Measurements from ENCODE around the gene DNAAF9. TPM values are rescaled to one million over a fixed set of nuclear protein-coding genes. Genes with fewer than 3 reads are reported as not detected.

Gene DNAAF9
- total RNA-seq (2012; rRNA removed) (7.8 and 7.9 TPM in 2 replicates), polyA plus RNA-seq (2012; rRNA removed) (6.9 and 8.2 TPM in 2 replicates), Bru-seq, nascent RNA (percentile 90 among the genes with signal in this experiment), BruChase-seq, experiment 1, labeled RNA remaining after a 6-hour chase (percentile 94 among the genes with signal in this experiment), BruChase-seq, experiment 2, labeled RNA remaining after a 2-hour chase (percentile 91 among the genes with signal in this experiment)
- polyA plus RNA-seq (2012; cell fraction: cytosol; rRNA removed): 3.6 and 4.1 TPM in 2 replicates
- 13.2 and 23.6 TPM in 2 replicates for polyA plus RNA-seq (2012; cell fraction: nucleus; rRNA removed; ENCODE audit: low replicate concordance)
- long read RNA-seq, full-length matches to known transcripts: 2 of 36 reads
- long read RNA-seq, partial matches to known transcripts: 10 of 36 reads
- long read RNA-seq, other reads (novel, unspliced or antisense): 24 of 36 reads

- Histone ChIP-seq H2BK20ac (ENCODE audit: low read depth, low read length) (no peak within 1 kb of the TSS; the same call in 1 of the 2 replicates), H2AK9ac (replicated peaks; ENCODE audit: low read depth, low read length, poor library complexity) (peak within 1 kb of the TSS; percentile 93), H3K18ac (ENCODE audit: low read depth, low read length) (peak within 1 kb of the TSS; percentile 83), H2BK120ac (ENCODE audit: low read depth, low read length) (peak within 1 kb of the TSS; percentile 83), H2AFZ (replicated peaks; ENCODE audit: low read length, poor library complexity) (peak within 1 kb of the TSS; percentile 95), H3K56ac (ENCODE audit: extremely low read depth, insufficient read depth, low read length) (peak within 1 kb of the TSS; percentile 89), H3K27me3 (ENCODE audit: control insufficient read depth, insufficient read depth, low read length) (no peaks in the 10 kb centered on the region), H3K27ac (ENCODE audit: insufficient read depth, low read length) (peak within 1 kb of the TSS; percentile 98), H2BK5ac (ENCODE audit: low read depth, low read length, poor library complexity, severe bottlenecking) (peak within 1 kb of the TSS; percentile 94), H4K8ac (ENCODE audit: low read depth in 2 of 2, low read length in 2 of 2) (peak within 1 kb of the TSS; percentile 62 to 88), H3K4ac (ENCODE audit: low read depth, low read length) (peak within 1 kb of the TSS; percentile 92), H3K36me3 (ENCODE audit: control insufficient read depth, insufficient read depth, low read length) (no peaks in the 10 kb centered on the region), H4K5ac (ENCODE audit: low read depth, low read length) (peak within 1 kb of the TSS; percentile 70), H3K9me1 (ENCODE audit: insufficient read depth, low read length) (0 out of 2 replicates have a peak, but pooled peaks cover 5% of the 10 kb centered on the region), H3K14ac (replicated peaks; ENCODE audit: low read depth, low read length) (peak within 1 kb of the TSS; percentile 92), H4K20me1 (ENCODE audit: insufficient read depth, low read length) (peaks cover 40% of the 10 kb centered on the region; the same call in 1 of the 2 replicates), H3K9ac (ENCODE audit: low read depth, low read length) (peak within 1 kb of the TSS; percentile 91), H2AK5ac (ENCODE audit: low read depth, low read length) (peak within 1 kb of the TSS; percentile 71), H3K79me1 (ENCODE audit: low read depth in 1 of 2, low read length in 2 of 2) (peaks cover 15 to 50% of the 10 kb centered on the region in 2 experiments; a peak in 3 of 4 replicates), H3K4me2 (ENCODE audit: low read depth, low read length) (peak within 1 kb of the TSS; percentile 96), H3K23ac (ENCODE audit: low read depth, low read length) (peak within 1 kb of the TSS; percentile 92), H2BK15ac (ENCODE audit: low read depth, low read length) (peak within 1 kb of the TSS; percentile 74; the same call in 1 of the 3 replicates), H3K9me3 (ENCODE audit: control insufficient read depth, insufficient read depth, low read length) (no peaks in the 10 kb centered on the region), H3K4me3 (ENCODE audit: insufficient read depth, low read depth, low read length) (peak within 1 kb of the TSS; percentile 90), H4K91ac (ENCODE audit: insufficient read depth, low read depth, low read length) (peak within 1 kb of the TSS; percentile 58), H3K4me1 (ENCODE audit: control insufficient read depth, insufficient read depth, low read length) (peaks cover 5% of the 10 kb centered on the region)
- intact Hi-C loops (cut with micrococcal nuclease): loop anchor here (2.0 kb wide), 1 partner anchor 156 kb away; no protein-coding TSS in a partner anchor
- POLR2A ChIA-PET (ENCODE audit: unreplicated experiment): interaction anchor here (0.6 kb wide), 1 partner anchor 65 kb away, joined by 3 read pairs; no protein-coding TSS in a partner anchor
- dilution Hi-C loops (cut with HindIII; ENCODE audit: low sequenced_read_pairs, unreplicated experiment): no loop called here
- WGBS, 2 experiments (ENCODE audit: extremely low coverage in 2 of 2, insufficient read length in 1 of 2): 0% methylated on average over 19 of the region's 71 CpGs; no CpG with 5 or more reads in 1 of the 2 experiments
- CTCF ChIA-PET: no interaction called here
- DNase-seq (peak; percentile 40), ATAC-seq (ENCODE audit: low read depth) (peak; percentile 77)
- TF ChIP-seq RCOR1 (IDR thresholded peaks at IDR 0.05; ENCODE audit: insufficient replicate concordance, low read length) (no peak), FOS (IDR thresholded peaks at IDR 0.05; ENCODE audit: low read depth, low read length) (no peak), SMC3 (IDR thresholded peaks at IDR 0.05; ENCODE audit: low read depth, low read length) (no peak), MAZ (IDR thresholded peaks at IDR 0.05; ENCODE audit: borderline replicate concordance, low read depth, low read length) (no peak), CTCF (conservative IDR thresholded peaks at IDR 0.05; ENCODE audit: low read depth, low read length) (peak; percentile 43), POLR2A (IDR thresholded peaks at IDR 0.05; ENCODE audit: low read depth, low read length) (peak; percentile 13; the same call in 1 of the 2 replicates), USF2 (IDR thresholded peaks at IDR 0.05; ENCODE audit: low read depth, low read length) (no peak), CHD1 (IDR thresholded peaks at IDR 0.05; ENCODE audit: low read depth, low read length) (no peak), CEBPB (IDR thresholded peaks at IDR 0.05; ENCODE audit: low read depth, low read length) (no peak)
- TF ChIP-seq, protein P1, sequence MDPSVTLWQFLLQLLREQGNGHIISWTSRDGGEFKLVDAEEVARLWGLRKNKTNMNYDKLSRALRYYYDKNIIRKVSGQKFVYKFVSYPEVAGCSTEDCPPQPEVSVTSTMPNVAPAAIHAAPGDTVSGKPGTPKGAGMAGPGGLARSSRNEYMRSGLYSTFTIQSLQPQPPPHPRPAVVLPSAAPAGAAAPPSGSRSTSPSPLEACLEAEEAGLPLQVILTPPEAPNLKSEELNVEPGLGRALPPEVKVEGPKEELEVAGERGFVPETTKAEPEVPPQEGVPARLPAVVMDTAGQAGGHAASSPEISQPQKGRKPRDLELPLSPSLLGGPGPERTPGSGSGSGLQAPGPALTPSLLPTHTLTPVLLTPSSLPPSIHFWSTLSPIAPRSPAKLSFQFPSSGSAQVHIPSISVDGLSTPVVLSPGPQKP (IDR thresholded peaks at IDR 0.05; ENCODE audit: borderline replicate concordance, low read depth, low read length): no peak
- BruUV-seq (replicated peaks): no TSS peak
- in situ Hi-C loops (cut with MboI; ENCODE audit: low sequenced_read_pairs): no loop called here
Observed at GRCh38 chr20:3407040-3407770, at the start of gene DNAAF9. Gene DNAAF9, minus strand, starts transcription at chr20:3407669. Its CDS starts 112 bp downstream, at chr20:3407557.

All from IMR-90 (cell line).